ENCODE measurements around the gene C14orf119. TPM values are rescaled to one million over a fixed set of nuclear protein-coding genes. Genes with fewer than 3 reads are reported as not detected.

Gene C14orf119
- total RNA-seq, 1 experiment from 2014 or later, result 46.8 TPM

DNA sequence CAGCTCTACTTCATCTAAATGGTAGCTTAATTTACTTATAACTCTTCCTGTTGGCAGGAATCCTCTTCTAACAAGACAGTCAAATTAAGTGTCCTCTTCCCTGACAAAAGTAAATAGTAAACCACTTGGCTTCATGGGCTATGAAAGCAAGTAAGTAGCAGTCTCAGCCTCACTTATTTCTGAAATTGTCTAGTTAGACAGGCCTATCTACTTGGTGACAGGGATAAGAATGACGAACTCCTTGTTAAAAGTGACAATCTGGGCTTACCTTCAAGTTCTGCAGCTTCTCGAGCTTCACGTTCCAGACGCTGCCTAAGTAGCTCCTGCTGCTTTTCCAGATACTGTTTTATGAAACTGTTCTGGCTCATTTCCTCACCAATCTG lies 5.1 kb upstream of the C14orf119 start:
- CTCF ChIA-PET, result interaction anchor here (0.9 to 3.1 kb wide), 2 partner anchors 19 to 21 kb away, joined by 3 to 9 read pairs; no protein-coding TSS in a partner anchor
- no peak for ATAC-seq

More for the DNA sequence above, 5.1 kb upstream of the C14orf119 start:
- no peak for TF ChIP-seq EZH2phosphoT487 (IDR thresholded peaks at IDR 0.05; ENCODE audit: borderline replicate concordance)
- TF ChIP-seq, protein P1, sequence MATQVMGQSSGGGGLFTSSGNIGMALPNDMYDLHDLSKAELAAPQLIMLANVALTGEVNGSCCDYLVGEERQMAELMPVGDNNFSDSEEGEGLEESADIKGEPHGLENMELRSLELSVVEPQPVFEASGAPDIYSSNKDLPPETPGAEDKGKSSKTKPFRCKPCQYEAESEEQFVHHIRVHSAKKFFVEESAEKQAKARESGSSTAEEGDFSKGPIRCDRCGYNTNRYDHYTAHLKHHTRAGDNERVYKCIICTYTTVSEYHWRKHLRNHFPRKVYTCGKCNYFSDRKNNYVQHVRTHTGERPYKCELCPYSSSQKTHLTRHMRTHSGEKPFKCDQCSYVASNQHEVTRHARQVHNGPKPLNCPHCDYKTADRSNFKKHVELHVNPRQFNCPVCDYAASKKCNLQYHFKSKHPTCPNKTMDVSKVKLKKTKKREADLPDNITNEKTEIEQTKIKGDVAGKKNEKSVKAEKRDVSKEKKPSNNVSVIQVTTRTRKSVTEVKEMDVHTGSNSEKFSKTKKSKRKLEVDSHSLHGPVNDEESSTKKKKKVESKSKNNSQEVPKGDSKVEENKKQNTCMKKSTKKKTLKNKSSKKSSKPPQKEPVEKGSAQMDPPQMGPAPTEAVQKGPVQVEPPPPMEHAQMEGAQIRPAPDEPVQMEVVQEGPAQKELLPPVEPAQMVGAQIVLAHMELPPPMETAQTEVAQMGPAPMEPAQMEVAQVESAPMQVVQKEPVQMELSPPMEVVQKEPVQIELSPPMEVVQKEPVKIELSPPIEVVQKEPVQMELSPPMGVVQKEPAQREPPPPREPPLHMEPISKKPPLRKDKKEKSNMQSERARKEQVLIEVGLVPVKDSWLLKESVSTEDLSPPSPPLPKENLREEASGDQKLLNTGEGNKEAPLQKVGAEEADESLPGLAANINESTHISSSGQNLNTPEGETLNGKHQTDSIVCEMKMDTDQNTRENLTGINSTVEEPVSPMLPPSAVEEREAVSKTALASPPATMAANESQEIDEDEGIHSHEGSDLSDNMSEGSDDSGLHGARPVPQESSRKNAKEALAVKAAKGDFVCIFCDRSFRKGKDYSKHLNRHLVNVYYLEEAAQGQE (IDR thresholded peaks at IDR 0.05; ENCODE audit: low read depth), result no peak
- TF ChIP-seq EGR1 (IDR thresholded peaks at IDR 0.05; ENCODE audit: low read depth), result no peak
- no peak for TF ChIP-seq POLR2A (IDR thresholded peaks at IDR 0.05; ENCODE audit: borderline replicate concordance, extremely low read depth, insufficient read depth, insufficient read length)
- no peak for TF ChIP-seq FOSL1 (IDR thresholded peaks at IDR 0.05; ENCODE audit: low read depth)
- no peak for TF ChIP-seq JUND (IDR thresholded peaks at IDR 0.05)
- TF ChIP-seq RAD21 (IDR thresholded peaks at IDR 0.05; ENCODE audit: low read depth), result no peak
- TF ChIP-seq CEBPB (IDR thresholded peaks at IDR 0.05; ENCODE audit: low read depth), result no peak
- TF ChIP-seq, protein P2, sequence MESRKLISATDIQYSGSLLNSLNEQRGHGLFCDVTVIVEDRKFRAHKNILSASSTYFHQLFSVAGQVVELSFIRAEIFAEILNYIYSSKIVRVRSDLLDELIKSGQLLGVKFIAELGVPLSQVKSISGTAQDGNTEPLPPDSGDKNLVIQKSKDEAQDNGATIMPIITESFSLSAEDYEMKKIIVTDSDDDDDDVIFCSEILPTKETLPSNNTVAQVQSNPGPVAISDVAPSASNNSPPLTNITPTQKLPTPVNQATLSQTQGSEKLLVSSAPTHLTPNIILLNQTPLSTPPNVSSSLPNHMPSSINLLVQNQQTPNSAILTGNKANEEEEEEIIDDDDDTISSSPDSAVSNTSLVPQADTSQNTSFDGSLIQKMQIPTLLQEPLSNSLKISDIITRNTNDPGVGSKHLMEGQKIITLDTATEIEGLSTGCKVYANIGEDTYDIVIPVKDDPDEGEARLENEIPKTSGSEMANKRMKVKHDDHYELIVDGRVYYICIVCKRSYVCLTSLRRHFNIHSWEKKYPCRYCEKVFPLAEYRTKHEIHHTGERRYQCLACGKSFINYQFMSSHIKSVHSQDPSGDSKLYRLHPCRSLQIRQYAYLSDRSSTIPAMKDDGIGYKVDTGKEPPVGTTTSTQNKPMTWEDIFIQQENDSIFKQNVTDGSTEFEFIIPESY (IDR thresholded peaks at IDR 0.05; ENCODE audit: extremely low read depth, insufficient replicate concordance, low read length), result no peak
- no peak for TF ChIP-seq ZFX (IDR thresholded peaks at IDR 0.05)
- no peak for TF ChIP-seq ELF1 (IDR thresholded peaks at IDR 0.05; ENCODE audit: borderline replicate concordance, low read depth)
- TF ChIP-seq EZH2 (IDR thresholded peaks at IDR 0.05), result no peak
- TF ChIP-seq ZNF274 (IDR thresholded peaks at IDR 0.05; ENCODE audit: low read depth, low read length), result no peak
- TF ChIP-seq POLR2AphosphoS5 (IDR thresholded peaks at IDR 0.05; ENCODE audit: low read depth, low read length), result no peak
- H2AFZ ChIP-seq (ENCODE audit: low read depth, low read length, poor library complexity, severe bottlenecking), result no peak overlapping the region
- peaks cover 53% of the 10 kb centered on the region in 2 experiments for H3K36me3 ChIP-seq (ENCODE audit: control insufficient read depth in 1 of 2, insufficient read depth in 2 of 2, low read length in 2 of 2)
- no peak overlapping the region for H3K9ac ChIP-seq (ENCODE audit: low read length)
- peaks cover 6% of the 10 kb centered on the region; the same call in 1 of the 2 replicates for H4K20me1 ChIP-seq (ENCODE audit: insufficient read depth)
- intact Hi-C loops (cut with micrococcal nuclease), result no loop called here
- no peak overlapping the region for H3K27ac ChIP-seq (ENCODE audit: low read depth, low read length)
- POLR2A ChIA-PET, result no interaction called here
- peaks cover 4 to 9% of the 10 kb centered on the region in 2 experiments; a peak in 2 of 4 replicates for H3K4me1 ChIP-seq (ENCODE audit: control insufficient read depth in 1 of 2, insufficient read depth in 2 of 2, low read length in 2 of 2)
- no TSS peak for BruUV-seq (replicated peaks)
- no peaks in the 10 kb centered on the region for H3K27me3 ChIP-seq (ENCODE audit: insufficient read depth, low read length)
- RAD21 ChIA-PET (ENCODE audit: low non-redundant PET in 1 of 2, low total read pairs in 2 of 2, uncharacterized antibody in 2 of 2, unreplicated experiment in 2 of 2), result no interaction called here
- peaks cover 80% of the 10 kb centered on the region for H3K79me2 ChIP-seq (ENCODE audit: insufficient read depth, low read length)
- no peaks in the 10 kb centered on the region for H3K9me2 ChIP-seq (ENCODE audit: insufficient read depth)
- H3K4me2 ChIP-seq (ENCODE audit: low read length), result no peak overlapping the region
- no peaks in the 10 kb centered on the region for H3K9me3 ChIP-seq (ENCODE audit: control insufficient read depth in 1 of 2, insufficient read depth in 1 of 2, low read depth in 1 of 2, low read length in 2 of 2)
- H3K4me3 ChIP-seq (replicated peaks in 1 of 2; ENCODE audit: low read depth in 1 of 2, low read length in 2 of 2), result no peak overlapping the region
- no peak for DNase-seq (ENCODE audit: low read depth, low spot score)

Data from HCT116 (cell line).